Measurements from ENCODE around the gene ELK3.
A peak's percentile ranks its signal among the peaks of the same experiment; 100 is the strongest.

Gene ELK3

DNA sequence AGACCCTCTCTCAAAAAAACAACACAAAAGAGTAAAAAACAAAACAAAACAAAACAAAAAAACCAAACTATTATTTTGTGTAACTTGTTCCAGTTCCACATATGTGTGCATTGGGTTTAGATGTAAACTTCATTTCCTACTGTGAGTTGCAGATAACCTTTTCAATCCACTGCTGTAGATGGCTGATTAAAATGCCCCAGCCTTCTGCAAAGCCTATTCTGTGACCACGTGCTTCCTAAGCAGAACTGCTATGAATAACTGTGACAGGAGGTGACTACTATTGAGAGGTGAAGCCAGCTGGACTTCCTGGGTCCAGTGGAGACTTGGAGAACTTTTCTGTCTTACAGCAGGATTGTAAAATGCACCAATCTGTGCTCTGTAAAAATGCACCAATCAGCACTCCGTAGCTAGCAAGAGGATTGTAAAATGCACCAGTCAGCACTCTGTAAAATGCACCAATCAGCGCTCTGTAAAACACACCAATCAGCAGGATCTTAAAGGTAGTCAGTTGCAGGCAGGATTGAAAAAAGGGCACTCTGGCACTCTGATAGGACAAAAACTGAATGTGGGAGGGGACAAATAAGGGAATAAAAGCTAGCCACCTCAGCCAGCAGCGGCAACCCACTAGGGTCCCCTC, 10.3 kb upstream of the ELK3 start:
- Histone ChIP-seq H3K27me3 (ENCODE audit: insufficient read depth, low read length, poor library complexity, severe bottlenecking) (no peaks in the 10 kb centered on the region), H3F3A (ENCODE audit: low read depth) (no peaks in the 10 kb centered on the region), H3K4me3 (ENCODE audit: low read length, poor library complexity, severe bottlenecking) (no peak overlapping the region), H3K9ac (ENCODE audit: low read depth, low read length, poor library complexity, severe bottlenecking) (no peak overlapping the region), H4K20me1 (ENCODE audit: insufficient read depth, low read length, poor library complexity, severe bottlenecking) (no peaks in the 10 kb centered on the region), H2AFZ (ENCODE audit: low read length) (peak overlapping the region; percentile 53; the same call in 1 of the 2 replicates), H3K36me3 (ENCODE audit: insufficient read depth, low read length) (no peaks in the 10 kb centered on the region), H3K9me2 (replicated peaks; ENCODE audit: low read depth, low read length) (no peaks in the 10 kb centered on the region), H3K79me2 (ENCODE audit: insufficient read depth, low read length) (no peaks in the 10 kb centered on the region), H3K9me3 (ENCODE audit: insufficient read depth, low read depth, low read length) (no peaks in the 10 kb centered on the region), H3K4me2 (ENCODE audit: low read depth, low read length, poor library complexity, severe bottlenecking) (peak overlapping the region; percentile 45), H3K4me1 (ENCODE audit: insufficient read depth, low read length, poor library complexity, severe bottlenecking) (peaks cover 37% of the 10 kb centered on the region)
- TF ChIP-seq, protein P1, sequence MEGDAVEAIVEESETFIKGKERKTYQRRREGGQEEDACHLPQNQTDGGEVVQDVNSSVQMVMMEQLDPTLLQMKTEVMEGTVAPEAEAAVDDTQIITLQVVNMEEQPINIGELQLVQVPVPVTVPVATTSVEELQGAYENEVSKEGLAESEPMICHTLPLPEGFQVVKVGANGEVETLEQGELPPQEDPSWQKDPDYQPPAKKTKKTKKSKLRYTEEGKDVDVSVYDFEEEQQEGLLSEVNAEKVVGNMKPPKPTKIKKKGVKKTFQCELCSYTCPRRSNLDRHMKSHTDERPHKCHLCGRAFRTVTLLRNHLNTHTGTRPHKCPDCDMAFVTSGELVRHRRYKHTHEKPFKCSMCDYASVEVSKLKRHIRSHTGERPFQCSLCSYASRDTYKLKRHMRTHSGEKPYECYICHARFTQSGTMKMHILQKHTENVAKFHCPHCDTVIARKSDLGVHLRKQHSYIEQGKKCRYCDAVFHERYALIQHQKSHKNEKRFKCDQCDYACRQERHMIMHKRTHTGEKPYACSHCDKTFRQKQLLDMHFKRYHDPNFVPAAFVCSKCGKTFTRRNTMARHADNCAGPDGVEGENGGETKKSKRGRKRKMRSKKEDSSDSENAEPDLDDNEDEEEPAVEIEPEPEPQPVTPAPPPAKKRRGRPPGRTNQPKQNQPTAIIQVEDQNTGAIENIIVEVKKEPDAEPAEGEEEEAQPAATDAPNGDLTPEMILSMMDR (conservative IDR thresholded peaks at IDR 0.05; ENCODE audit: low read length), result no peak
- no peak for TF ChIP-seq EZH2phosphoT487 (IDR thresholded peaks at IDR 0.05; ENCODE audit: borderline replicate concordance)

DNA sequence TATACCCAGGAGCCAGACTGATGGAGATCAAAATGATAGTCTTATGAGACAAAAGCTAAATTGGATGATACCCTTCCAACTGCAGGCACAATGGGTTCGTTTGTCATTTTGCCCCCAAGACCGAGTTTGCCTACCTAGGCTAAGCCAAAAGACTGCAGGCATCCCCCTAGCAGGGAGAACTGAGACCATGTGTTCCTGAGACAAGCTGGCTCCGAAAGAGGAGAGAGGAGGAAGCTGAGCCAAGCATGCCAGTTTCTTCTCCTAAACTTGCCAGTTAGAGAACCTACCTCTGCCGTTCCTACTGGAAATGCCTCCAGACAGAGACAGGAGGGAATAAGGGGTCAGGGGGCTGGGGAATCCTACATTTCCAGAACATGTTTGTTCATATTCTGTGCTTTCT, 8.3 kb upstream of the ELK3 start:
- Histone ChIP-seq H3K9me3 (ENCODE audit: insufficient read depth, low read depth, low read length) (no peaks in the 10 kb centered on the region), H3F3A (ENCODE audit: low read depth) (no peaks in the 10 kb centered on the region; the same call in 1 of the 2 replicates), H3K36me3 (ENCODE audit: insufficient read depth, low read length) (no peaks in the 10 kb centered on the region), H3K4me2 (ENCODE audit: low read depth, low read length, poor library complexity, severe bottlenecking) (peak overlapping the region; percentile 60), H3K4me3 (ENCODE audit: low read length, poor library complexity, severe bottlenecking) (no peak overlapping the region), H2AFZ (ENCODE audit: low read length) (0 out of 2 replicates have a peak overlapping the region, but pooled peaks have one; percentile 14), H3K79me2 (ENCODE audit: insufficient read depth, low read length) (no peaks in the 10 kb centered on the region), H3K9me2 (replicated peaks; ENCODE audit: low read depth, low read length) (no peaks in the 10 kb centered on the region), H3K9ac (ENCODE audit: low read depth, low read length, poor library complexity, severe bottlenecking) (peak overlapping the region; percentile 49), H4K20me1 (ENCODE audit: insufficient read depth, low read length, poor library complexity, severe bottlenecking) (no peaks in the 10 kb centered on the region), H3K27me3 (ENCODE audit: insufficient read depth, low read length, poor library complexity, severe bottlenecking) (no peaks in the 10 kb centered on the region), H3K4me1 (ENCODE audit: insufficient read depth, low read length, poor library complexity, severe bottlenecking) (peaks cover 49% of the 10 kb centered on the region)
- no peak for TF ChIP-seq EZH2phosphoT487 (IDR thresholded peaks at IDR 0.05; ENCODE audit: borderline replicate concordance)
- TF ChIP-seq, protein P1 (conservative IDR thresholded peaks at IDR 0.05; ENCODE audit: low read length), result no peak

DNA sequence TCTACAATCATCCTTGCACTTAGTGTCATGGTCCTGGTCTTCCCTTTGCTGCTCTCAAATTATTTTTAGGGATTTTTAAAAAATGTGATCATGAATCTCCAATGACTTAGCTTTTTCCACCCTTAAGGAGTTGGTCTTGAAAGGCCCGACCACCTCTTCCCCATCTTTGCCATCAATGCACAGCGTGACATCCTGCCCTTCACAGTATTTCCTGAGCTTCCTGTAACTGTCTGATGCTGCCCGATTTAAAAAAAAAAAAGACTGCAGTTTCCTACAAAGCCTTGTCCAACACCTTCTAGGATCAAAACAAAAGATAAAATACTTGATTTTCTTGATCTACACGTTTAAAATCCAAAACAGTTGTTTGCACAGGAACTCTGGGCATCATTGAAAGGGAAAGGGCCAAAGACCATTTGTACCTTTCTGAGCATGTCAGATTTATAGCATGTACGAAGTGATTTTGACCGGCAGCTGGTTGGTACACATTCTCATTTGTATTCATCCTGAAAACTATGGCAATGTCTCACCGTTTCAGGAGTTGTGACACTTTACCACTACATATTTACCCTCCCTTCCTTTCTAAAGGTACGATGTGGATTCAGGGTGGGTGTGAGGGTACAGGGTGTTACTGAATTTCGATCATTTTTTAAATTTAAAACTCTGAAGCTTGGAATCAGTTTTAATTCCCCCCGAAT, 7.4 kb upstream of the ELK3 start:
- Histone ChIP-seq H3K36me3 (ENCODE audit: insufficient read depth, low read length) (no peaks in the 10 kb centered on the region), H3K4me3 (ENCODE audit: low read length, poor library complexity, severe bottlenecking) (peak overlapping the region; percentile 54), H3F3A (ENCODE audit: low read depth) (no peaks in the 10 kb centered on the region; the same call in 1 of the 2 replicates), H2AFZ (ENCODE audit: low read length) (peak overlapping the region; percentile 14; the same call in 1 of the 2 replicates), H3K4me1 (ENCODE audit: insufficient read depth, low read length, poor library complexity, severe bottlenecking) (peaks cover 50% of the 10 kb centered on the region), H3K27me3 (ENCODE audit: insufficient read depth, low read length, poor library complexity, severe bottlenecking) (no peaks in the 10 kb centered on the region), H4K20me1 (ENCODE audit: insufficient read depth, low read length, poor library complexity, severe bottlenecking) (no peaks in the 10 kb centered on the region), H3K79me2 (ENCODE audit: insufficient read depth, low read length) (no peaks in the 10 kb centered on the region), H3K9me2 (replicated peaks; ENCODE audit: low read depth, low read length) (no peaks in the 10 kb centered on the region), H3K9me3 (ENCODE audit: insufficient read depth, low read depth, low read length) (no peaks in the 10 kb centered on the region), H3K4me2 (ENCODE audit: low read depth, low read length, poor library complexity, severe bottlenecking) (peak overlapping the region; percentile 60), H3K9ac (ENCODE audit: low read depth, low read length, poor library complexity, severe bottlenecking) (peak overlapping the region; percentile 49)
- TF ChIP-seq, protein P1 (conservative IDR thresholded peaks at IDR 0.05; ENCODE audit: low read length), result no peak
- no peak for TF ChIP-seq EZH2phosphoT487 (IDR thresholded peaks at IDR 0.05; ENCODE audit: borderline replicate concordance)

Data from Loucy (cell line).